ENCODE measurements around the gene OTOL1.

- TF ChIP-seq POLR2AphosphoS5 (IDR thresholded peaks at IDR 0.05; ENCODE audit: low read depth, low read length), result no peak
- TF ChIP-seq TAF1 (IDR thresholded peaks at IDR 0.05; ENCODE audit: borderline replicate concordance, insufficient read depth, low read length), result no peak
- no peak for TF ChIP-seq REST (IDR thresholded peaks at IDR 0.05; ENCODE audit: insufficient read depth in 1 of 2, low read depth in 2 of 2, low read length in 2 of 2)
Observed at GRCh38 chr3:161452179-161452578, 44.4 kb upstream of the OTOL1 start.

Measured in PFSK-1 (cell line).